ENCODE results near the gene DDX27.
"Not testable (repeated sequence)": the region's sequence is repeated elsewhere in the genome, so short reads cannot be mapped to it uniquely, and the experiment has no call there.

Gene DDX27, protein sequence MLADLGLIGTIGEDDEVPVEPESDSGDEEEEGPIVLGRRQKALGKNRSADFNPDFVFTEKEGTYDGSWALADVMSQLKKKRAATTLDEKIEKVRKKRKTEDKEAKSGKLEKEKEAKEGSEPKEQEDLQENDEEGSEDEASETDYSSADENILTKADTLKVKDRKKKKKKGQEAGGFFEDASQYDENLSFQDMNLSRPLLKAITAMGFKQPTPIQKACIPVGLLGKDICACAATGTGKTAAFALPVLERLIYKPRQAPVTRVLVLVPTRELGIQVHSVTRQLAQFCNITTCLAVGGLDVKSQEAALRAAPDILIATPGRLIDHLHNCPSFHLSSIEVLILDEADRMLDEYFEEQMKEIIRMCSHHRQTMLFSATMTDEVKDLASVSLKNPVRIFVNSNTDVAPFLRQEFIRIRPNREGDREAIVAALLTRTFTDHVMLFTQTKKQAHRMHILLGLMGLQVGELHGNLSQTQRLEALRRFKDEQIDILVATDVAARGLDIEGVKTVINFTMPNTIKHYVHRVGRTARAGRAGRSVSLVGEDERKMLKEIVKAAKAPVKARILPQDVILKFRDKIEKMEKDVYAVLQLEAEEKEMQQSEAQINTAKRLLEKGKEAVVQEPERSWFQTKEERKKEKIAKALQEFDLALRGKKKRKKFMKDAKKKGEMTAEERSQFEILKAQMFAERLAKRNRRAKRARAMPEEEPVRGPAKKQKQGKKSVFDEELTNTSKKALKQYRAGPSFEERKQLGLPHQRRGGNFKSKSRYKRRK

DNA sequence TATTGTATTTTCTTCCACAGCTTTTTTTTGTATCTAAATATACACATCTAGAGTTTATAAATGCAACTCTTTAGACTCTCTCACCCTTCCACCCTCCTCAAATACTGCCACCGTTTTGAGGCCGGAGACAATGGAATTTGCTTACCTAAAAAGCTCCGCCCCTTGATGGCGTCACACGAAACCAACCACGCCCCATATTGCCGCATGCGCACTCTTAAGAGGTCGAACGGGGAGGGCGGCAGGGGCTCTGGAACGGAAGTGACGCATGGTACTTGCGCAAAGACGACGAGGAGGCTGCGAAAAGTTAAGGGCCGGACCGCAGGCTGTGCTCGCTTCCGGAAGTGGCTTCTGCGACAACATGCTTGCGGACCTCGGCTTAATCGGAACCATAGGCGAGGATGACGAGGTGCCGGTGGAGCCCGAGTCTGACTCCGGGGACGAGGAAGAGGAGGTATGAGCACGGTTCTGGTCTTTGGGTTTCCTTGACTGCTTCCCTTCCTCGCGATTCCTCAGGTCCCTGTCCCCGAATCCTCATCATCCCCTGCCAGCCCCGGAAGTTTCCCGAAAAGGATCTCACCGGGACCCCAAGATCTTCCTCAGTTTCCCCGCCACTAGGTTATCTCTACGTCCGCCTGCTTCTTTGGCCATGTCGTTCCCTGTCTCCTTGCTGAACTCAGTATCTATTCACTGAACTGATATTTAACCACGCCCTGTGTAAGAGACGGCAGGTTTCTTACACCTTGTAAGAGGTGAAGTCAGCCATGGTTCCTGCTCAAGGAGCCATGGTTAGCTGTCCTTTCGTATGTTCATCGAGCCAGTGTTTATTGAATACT is at the start of gene DDX27:
DDX27 (plus strand) TSS at position 326 of the 833 bp plus-strand sequence; CDS start at position 359, 33 bp downstream.
- DNase-seq (ENCODE audit: low read depth), result peak; percentile 94
- H3K4me3 ChIP-seq (ENCODE audit: low read depth, low read length), result peak within 1 kb of the TSS; percentile 72

DNA sequence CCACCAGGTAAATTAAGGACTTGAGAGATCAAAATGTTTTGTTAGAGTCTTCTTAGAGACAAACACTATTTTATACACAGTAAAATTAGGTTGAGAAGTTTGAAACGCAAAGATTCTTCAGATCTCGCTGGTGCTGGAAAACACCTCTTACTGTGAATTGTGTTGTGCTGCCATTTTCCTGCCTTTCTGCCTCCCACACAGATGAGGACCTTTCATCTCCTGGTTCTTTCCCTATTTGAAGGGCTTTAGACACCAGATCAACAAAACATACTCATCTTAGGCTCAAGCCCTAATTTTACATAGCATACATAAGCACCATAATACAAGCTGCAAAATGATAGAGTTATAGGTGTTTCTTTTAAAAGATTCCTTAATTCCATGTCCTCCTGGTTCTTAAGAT is 49.7 kb upstream of the DDX27 start:
- H3K4me3 ChIP-seq (ENCODE audit: low read depth, low read length), result no peak overlapping the region
- DNase-seq (ENCODE audit: low read depth), result no peak

DNA sequence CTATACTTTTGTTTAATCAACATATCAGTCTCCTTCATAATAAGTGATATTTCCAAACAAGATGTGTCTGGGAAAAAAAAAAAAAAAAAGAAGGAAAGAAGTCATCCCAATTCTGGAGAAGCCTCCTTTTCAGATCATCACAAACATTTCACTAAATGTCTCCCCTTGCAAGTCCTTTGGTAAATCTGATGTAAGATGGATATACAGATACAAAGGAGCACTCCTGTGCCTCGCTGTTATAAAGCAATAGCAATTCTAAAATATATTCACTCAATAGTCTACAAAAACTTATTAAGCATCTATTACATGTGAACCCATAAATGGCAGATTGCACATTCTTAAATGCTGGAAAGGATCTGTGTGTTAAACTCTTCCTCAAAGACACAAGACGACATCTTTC is 48.5 kb upstream of the DDX27 start:
- H3K4me3 ChIP-seq (ENCODE audit: low read depth, low read length), result no peak overlapping the region
- no peak for DNase-seq (ENCODE audit: low read depth)

DNA sequence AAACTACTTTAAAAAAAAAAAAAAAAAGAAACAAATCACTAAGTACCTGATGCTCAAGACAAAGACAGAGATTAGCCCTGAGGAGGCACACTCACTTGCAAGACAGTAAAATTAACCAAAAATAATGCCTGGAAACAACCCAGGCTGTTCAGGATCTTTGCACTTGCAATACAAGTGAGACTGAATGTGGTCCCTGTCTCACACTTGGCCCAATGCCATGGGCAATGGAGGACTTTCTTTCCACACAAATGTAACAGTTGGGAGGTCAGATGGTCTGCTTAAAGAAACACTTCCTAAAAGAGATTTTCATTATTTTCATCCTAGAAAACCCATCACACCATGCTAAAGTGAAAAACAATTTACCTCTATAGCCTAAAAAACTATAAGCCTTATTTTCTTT is 47.3 kb upstream of the DDX27 start:
- H3K4me3 ChIP-seq (ENCODE audit: low read depth, low read length), result no peak overlapping the region
- no peak for DNase-seq (ENCODE audit: low read depth)

DNA sequence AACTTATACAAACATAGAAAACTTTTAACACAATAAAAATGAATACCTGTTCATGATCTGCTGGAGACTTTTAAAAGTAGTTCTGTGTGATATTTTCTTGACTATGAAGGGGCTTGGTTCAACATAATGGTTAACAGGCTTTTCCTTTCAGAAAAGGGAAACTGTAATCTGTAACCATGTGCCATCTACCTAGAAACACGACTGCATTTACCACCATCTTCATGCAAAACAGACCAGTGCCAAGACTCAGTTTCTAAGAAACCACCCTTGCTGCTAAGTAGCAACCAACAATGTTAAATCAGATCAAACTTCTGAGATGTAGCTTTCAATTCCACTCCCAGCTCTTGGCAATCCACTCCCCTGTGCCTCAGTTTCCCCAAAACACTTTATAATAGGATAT is 46.8 kb upstream of the DDX27 start:
- DNase-seq (ENCODE audit: low read depth), result no peak

DNA sequence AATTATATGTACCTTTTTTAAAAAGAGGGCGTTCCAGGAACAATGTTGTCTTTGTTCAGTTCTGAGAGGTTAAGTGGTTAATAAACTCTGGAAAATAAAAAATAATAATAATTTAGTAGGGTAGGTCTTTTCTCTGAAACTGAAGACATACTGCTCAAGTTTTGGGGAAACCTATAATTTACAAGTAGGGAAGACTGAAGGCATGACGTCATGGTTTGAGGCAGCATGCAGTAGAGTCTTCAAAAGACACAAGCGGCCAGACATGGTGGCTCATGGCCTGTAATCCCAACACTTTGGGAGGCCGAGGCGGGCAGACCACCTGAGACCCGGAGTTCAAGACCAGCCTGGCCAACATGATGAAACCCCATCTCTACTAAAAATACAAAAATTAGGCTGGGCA is 45.0 kb upstream of the DDX27 start:
- no peak overlapping the region for H3K4me3 ChIP-seq (ENCODE audit: low read depth, low read length)
- DNase-seq (ENCODE audit: low read depth), result no peak

More for the DNA sequence above, 46.8 kb upstream of the DDX27 start:
- H3K4me3 ChIP-seq (ENCODE audit: low read depth, low read length), result no peak overlapping the region

DNA sequence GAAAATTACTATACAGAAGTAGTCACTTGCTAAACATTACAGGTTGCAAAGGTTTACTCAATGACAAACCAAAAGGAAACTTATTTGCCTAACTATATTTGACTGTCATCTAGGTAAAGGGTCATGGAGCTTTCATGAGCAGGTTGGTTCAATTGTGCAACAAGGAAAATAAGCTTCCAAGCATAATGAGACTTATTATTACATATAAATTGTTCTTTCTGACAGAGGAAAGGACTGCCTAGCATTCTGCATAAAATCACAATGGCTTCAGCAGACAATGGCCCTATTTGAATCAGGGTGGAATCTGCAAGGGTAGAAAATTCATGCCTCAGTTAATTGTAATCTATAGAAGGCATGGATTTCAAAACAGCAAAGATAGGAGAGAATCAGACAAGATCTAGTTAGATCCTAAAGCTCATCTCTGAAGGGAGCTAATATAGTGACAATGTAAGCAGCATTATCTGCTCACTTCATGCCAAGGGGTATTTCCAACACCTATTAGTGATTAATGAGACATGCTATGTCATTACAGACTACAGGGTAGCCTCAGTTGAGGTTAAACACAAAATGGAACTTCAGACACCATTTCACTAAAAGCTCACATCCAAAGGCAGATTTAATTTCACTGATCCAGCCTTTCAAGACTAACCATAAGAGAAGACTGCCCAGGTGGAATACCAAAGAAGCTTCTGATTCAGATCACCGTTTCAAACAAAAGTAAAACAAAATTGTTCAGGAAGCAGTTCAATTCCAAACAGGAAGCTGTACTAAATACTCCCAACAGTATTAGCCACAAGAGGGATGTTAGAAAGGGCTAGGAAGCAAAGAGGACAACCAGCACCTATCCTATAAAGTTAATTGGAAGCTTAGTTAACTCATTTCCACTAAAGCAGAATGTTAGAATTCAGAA is 39.6 kb upstream of the DDX27 start:
- DNase-seq (ENCODE audit: low read depth), result no peak
- no peak overlapping the region for H3K4me3 ChIP-seq (ENCODE audit: low read depth, low read length)

DNA sequence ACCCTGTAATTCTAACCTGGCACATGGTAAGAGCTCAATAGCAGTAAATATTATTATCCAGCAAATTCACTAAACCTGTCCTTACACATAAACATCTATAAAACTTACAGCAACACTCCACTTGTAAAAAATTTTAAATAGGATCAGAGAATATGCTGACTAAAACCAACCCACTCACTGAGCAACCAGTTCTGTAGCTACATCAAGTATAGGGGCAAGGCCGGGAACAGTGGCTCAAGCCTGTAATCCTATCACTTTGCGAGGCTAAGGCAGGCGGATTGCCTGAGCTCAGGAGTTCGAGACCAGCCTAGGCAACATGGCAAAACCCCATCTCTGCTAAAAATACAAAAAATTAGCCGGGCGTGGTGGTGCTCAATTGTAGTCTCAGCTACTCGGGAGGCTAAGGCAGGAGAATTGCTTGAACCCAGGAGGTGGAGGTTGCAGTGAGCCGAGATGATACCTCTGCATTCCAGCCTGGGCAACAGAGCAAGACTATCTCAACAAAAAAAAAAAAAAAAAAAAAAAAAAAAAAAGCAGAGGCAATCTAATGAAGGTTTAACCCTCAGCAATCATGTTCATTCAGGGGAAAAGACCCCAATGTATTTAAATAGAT is 37.8 kb upstream of the DDX27 start:
- H3K4me3 ChIP-seq (ENCODE audit: low read depth, low read length), result no peak overlapping the region
- no peak for DNase-seq (ENCODE audit: low read depth)

DNA sequence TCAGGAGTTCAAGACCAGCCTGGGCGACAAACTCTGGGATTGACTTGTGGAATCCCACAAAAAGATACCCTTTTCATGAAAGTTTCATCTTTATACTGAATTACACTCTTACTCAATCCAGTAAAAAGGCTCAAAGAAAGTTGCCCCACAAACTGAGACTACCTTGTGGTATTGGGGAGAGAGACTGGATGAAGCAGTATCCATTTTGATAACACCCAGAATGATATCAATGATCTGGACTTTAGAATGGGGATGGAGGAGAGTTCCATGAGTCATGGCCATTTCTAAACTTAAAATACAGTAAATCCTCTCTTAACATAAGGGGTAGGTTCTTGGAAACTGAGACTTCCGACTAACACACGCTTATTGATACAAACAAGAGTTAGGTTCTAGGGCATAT is 35.8 kb upstream of the DDX27 start:
- DNase-seq (ENCODE audit: low read depth), result no peak
- no peak overlapping the region for H3K4me3 ChIP-seq (ENCODE audit: low read depth, low read length)

DNA sequence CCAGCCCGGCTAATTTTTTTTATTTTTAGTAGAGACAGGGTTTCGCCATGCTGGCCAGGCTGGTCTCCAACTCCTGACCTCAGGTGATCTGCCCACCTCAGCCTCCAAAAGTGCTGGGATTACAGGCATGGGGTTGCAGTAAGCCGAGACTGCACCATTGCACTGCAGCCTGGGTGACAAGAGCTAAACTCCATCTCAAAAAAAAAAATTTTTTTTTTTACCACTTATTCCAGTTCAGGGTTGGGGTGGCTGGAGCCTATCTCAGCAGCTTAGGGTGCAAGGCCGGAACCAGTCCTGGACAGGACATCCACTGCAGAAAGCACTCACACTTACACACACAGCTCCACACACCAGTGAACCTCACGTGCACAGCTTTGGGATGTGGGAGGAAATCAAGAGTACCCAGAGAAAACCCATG is 35.1 kb upstream of the DDX27 start:
- DNase-seq (ENCODE audit: low read depth), result not testable (repeated sequence)

DNA sequence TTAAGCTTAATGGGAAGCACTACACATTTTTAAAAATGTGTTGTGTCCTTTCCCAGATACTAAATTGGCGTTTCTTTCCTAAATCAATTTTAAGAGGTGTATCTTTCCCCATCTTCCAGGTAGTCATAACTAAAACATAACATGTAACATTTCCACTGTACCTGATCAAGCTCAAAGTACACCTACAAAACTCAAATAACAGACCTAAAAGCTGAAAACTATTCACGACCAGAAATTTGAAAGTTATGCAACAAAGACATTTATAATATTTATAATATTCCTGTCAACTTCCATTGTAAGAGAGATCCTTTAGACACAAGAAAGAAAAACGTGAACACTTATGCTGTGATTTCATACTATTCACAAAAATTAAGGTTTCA is 34.5 kb upstream of the DDX27 start:
- DNase-seq (ENCODE audit: low read depth), result no peak
- no peak overlapping the region for H3K4me3 ChIP-seq (ENCODE audit: low read depth, low read length)

More for the DNA sequence above, 35.1 kb upstream of the DDX27 start:
- H3K4me3 ChIP-seq (ENCODE audit: low read depth, low read length), result not testable (repeated sequence)

DNA sequence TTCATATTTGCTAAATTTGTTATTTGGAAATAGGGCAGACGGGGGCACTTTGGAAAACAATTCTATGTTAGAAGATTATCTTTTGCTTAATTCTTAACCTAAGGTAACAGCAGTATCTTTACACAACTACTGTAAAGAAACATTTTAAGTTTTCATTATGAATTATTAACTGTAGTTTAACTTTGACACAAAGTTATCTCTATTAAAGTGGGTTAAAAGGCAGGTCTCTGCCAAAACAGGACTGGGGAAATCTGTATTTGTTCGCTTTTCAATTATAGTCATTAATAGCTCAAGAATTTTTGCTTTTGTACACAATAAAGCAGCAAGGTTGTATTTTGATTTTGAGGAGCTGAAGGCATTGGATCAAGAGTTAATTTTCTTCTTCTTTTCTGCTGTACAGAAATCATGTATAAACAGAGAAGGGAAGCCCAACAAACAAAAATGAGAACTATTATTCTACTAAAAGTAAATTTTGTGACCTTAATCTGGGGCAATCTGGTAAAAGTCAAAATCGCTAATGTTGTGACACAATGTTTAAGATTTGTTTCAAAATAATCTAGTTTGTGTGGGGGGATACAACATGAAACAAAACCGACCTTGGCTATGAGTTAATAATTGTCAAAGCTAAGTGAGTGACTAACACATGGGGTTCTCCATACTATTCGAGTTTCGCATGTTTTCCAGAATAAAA is 34.0 kb upstream of the DDX27 start:
- no peak for DNase-seq (ENCODE audit: low read depth)
- no peak overlapping the region for H3K4me3 ChIP-seq (ENCODE audit: low read depth, low read length)

DNA sequence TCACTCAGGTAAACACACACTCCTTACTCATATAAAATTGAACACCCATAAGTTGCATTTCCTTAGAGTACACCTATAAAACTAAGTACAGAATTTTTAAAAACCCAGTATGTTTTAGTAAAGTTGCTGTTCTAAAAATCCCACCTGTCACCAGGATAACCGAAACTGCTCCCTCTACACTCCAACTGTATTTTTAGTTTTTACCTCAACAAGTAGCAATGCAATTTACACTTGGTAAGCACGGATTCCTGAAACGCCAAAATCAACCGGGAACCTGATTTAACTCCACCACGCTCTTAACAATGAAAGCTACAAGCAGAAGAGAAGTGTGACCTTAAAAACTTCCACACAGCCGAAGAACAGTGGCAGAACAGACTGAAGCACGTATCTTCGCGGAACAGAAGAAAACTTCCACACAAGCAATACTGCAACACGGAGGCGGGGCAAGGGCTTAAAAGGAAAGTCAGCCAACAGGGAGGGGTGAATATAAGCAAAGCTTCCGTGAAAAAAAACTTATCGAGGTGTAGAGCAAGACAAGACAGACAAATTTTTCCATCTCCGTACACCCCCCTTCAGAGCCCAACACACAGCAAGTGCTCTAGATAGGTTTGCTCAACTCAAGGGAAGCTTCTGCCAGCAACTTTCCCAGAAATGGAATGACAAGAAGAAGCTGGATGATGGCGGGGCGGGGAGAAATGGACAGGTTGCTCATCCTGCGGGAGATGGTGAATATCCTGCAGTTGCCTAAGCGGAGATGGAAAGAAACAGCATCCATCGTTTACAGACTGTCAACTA is 32.5 kb upstream of the DDX27 start:
- DNase-seq (ENCODE audit: low read depth), result peak; percentile 17

DNA sequence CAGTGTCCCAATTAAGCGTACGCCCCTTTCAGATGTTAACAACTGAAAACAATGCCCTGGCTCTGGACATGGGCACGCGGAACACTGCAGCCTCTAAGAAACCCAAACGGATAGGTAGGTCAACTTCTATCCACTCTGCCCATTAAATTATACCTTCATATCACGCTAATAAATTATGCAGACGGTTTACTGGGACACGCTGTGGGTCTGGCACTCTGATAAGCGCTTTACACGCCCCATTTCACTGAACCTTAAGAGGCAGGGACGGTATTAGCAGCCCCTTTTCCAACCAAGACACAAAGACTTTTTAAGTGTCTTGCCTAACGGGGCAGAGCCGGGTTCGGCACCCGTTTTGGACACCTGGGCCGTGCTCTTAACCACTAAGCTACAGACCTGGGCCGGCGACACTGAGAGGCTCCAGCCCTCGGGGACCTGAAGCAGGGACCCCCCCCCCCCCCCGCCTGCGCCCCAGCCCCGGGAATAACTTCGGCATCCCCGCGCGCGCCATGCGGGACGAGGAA is 31.8 kb upstream of the DDX27 start:
- no peak for DNase-seq (ENCODE audit: low read depth)

More for the DNA sequence above, 32.5 kb upstream of the DDX27 start:
- H3K4me3 ChIP-seq (ENCODE audit: low read depth, low read length), result peak overlapping the region; percentile 70

DNA sequence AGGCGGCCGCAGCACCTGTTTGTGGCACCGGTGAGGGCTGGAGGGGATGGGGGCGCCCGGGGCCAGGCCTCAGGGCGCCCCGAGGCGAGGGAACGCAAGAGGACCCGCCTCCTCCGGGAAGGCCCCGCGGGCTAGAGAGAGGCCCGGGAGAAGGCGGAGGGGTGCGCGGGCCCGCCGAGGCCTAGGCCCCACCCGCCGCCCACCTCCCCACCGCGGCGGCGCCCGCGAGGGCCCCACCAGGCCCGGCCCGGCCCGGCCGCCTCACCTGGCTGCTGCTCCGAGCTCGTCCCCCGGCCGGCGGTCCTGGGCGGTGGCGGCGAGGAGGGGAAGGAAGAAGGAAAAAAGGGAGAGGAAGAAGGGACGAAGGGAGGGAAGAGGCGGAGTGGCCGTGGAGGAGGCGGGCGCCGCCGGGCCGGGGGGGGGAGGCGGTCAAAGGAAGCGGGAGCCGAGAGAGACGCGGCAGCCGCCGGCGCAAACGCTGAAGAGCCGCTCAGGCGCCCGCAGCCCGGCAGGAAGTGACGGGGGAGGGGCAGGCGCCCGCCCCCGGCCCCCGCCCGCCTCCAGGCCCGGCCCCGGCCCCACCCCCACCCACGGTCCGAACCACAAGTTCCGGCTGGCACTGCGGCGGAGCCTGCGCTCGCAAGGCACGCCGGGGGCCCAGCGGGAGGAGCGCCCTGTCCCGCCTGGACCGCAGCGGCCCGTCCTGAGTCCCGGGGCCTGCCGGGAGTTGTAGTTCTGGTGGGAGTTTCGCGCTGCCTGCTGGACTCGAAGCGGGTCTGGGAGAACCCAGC is 31.2 kb upstream of the DDX27 start, which contains the start of gene STAU1:
STAU1 (minus strand) TSS at position 484 of the 791 bp plus-strand sequence. CDS start 22,133 bp downstream, outside the sequence.
- H3K4me3 ChIP-seq (ENCODE audit: low read depth, low read length), result peak within 1 kb of the TSS; percentile 70
- DNase-seq (ENCODE audit: low read depth), result peak; percentile 83

More for the DNA sequence above, 31.8 kb upstream of the DDX27 start:
- H3K4me3 ChIP-seq (ENCODE audit: low read depth, low read length), result peak overlapping the region; percentile 70

DNA sequence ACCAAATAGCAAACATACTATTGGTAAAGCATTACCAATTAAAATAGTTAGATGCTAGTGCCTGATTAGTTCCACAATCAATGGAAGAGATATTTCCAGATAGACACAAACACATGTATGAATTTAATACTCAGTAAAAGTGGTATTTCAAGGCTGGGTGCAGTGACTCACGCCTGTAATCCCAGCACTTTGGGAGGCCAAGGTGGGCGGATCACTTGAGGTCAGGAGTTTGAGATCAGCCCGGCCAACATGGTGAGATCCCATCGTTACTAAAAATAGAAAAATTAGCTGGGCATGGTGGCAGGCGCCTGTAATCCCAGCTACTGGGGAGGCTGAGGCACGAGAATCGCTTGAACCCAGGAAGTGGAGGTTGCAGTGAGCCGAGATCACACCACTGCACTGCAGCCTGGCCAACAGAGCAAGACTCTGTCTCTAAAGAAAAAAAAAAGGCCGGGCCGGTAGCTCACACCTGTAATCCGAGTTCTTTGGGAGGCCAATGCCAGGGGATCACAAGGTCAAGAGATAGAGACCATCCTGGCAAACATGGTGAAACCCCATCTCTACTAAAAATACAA is 26.2 kb upstream of the DDX27 start:
- not testable (repeated sequence) for DNase-seq (ENCODE audit: low read depth); H3K4me3 ChIP-seq (ENCODE audit: low read depth, low read length)

Measured in skeletal muscle cell (primary cell).